GM12874 (cell line): Measurements from ENCODE around the gene SH2D3C.

Experiments
- TF ChIP-seq, protein P1 (sequence below): IDR thresholded peaks from 2 replicates; pipeline ENCODE4 v1.5.1; 2011; ENCODE audit warnings: low read depth, mild to moderate bottlenecking, control low read depth, low read length, moderate library complexity; ENCODE audit not compliant: insufficient read depth

SH2D3C gene

DNA sequence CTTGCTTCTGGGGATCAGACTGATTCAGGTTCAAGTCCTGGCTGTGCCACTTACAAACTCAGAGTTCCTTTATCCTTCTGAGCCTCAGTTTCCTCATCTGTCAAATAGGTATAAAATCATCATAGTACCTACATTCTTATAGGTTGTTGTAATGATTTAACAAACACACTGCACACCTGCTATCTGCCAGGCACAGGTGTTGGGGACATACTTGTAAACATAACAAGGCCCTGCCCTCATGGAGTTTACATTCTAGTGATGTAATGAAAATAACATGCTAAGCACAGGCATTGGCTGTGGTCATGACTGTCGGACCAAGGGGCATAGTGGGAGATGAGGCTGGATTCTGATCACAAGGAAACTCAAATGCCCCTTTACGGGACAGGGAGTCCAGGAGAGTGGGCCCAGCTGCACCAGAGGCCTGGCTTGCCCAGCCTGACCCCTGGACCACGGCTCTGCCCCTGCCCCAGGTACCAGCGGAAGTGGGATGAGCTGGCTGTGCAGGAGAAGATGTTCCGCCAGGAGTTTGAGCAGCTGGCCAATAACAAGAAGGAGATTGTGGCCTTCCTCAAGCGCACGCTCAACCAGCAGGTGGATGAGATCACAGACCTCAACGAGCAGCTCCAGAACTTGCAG, 69.4 kb downstream of the SH2D3C start:
- TF ChIP-seq, protein P1, sequence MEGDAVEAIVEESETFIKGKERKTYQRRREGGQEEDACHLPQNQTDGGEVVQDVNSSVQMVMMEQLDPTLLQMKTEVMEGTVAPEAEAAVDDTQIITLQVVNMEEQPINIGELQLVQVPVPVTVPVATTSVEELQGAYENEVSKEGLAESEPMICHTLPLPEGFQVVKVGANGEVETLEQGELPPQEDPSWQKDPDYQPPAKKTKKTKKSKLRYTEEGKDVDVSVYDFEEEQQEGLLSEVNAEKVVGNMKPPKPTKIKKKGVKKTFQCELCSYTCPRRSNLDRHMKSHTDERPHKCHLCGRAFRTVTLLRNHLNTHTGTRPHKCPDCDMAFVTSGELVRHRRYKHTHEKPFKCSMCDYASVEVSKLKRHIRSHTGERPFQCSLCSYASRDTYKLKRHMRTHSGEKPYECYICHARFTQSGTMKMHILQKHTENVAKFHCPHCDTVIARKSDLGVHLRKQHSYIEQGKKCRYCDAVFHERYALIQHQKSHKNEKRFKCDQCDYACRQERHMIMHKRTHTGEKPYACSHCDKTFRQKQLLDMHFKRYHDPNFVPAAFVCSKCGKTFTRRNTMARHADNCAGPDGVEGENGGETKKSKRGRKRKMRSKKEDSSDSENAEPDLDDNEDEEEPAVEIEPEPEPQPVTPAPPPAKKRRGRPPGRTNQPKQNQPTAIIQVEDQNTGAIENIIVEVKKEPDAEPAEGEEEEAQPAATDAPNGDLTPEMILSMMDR = no peak

DNA sequence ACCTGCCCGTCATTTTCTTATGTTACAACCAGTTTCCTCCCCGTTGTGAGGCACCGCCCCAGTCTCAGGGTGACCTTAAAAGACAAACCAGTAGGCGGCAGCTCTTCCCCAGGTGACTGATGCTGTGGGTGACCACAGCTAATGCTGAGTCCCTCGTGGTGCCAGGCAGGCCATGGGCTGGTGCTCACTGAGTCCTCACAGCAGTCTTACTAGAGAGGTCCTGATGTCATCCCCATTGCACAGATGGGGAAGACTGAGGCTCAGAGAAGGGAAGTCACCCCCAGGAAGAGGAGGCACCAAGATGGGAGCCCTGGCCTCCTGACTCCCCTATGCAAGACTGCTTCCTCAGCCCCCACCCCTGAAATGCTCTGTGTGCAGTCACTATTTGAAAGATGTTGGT, 70.7 kb downstream of the SH2D3C start:
- TF ChIP-seq, protein P1 = peak; percentile 29; the same call in 1 of the 2 replicates

DNA sequence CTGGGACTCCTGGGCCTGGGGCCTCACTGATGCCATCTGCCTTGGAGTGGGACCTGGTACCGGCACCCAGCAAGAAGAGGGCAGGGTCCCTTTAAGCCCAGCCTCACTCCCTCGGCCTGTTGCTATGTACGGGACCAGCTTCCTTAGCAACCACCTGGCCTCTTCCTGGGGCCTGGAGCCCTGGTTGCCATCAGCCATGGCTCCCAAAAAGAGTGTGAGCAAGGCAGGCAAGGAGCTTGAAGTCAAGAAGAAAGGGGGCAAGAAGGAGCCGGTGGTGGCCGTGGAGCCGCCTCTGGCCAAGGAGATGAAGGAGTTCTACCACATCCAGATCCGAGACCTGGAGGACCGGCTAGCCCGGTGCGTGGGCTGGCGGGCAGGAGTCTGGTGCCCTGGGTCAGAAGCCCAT, 71.6 kb downstream of the SH2D3C start, which contains the start of gene CFAP157:
TSS of gene CFAP157 (plus strand) at position 153 of the 406 bp plus-strand sequence. CDS start at position 197, 44 bp downstream.
- TF ChIP-seq, protein P1 = no peak

DNA sequence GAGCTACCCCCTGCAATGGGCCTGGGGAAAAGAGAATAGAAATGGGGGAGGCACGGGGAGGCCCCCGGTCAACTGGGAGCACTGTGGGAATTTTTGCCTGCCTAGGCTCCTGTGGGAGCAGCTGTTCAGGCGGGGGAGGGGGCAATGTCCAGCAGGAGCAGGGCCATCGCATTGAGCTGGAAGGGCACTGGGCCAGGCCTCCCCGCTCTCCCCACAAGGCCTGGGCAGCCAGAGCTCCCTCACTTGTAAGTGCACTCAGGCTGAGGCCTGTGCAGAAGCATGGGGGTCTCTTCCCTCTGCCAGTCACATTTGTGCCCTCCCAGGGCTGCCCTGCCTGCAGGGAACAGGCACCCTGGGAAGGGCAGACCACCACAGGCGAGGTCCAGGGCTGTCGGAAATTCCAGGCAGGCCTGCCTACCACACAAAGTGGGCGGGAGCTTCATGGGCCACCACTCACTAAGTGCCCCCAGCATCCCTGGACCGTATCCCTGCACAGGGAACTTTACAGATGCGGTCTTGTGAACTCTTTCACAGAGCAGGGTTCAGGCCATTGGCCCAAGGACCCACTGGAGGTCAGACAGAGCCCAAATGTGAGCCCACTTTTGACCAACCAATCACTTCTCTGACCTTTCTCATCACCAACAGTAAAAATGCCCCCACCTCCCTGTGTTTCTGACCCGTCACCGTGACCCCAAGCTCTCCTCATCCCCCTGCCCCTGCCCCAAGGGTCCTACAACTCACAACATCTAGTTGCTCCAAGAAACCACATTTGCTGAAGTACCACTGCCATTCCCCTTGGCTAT, 72.7 kb downstream of the SH2D3C start:
- TF ChIP-seq, protein P1 = no peak

DNA sequence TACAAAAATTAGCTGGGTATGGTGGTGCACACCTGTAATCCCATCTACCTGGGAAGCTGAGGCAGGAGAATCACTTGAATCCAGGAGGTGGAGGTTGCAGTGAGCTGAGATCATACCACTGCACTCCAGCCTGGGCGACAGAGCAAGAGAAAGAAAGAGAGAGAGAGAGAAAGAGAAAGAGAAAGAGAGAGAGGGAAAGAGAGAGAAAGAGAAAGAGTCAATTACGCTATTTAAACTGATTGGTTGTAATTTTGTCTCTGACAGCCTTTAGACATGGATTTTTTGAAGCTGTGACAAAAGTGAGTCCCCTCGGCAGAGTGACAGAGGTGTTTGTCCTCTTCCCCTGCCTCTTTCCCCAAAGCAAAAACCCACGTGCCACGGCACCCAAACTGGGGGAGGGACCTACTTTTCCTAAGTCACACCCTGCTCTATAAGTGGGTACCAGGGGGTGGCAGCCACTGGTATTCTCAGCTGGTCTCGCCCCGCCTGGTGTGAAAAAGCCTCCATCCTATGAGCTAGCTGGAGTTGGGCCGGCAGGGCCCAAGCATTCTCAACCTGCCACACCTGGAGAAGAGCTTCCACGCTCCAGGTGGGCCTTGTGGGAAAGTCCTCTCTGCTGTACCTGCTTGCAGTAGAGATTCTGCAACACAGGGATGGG, 75.0 kb downstream of the SH2D3C start:
- TF ChIP-seq, protein P1 = no peak

DNA sequence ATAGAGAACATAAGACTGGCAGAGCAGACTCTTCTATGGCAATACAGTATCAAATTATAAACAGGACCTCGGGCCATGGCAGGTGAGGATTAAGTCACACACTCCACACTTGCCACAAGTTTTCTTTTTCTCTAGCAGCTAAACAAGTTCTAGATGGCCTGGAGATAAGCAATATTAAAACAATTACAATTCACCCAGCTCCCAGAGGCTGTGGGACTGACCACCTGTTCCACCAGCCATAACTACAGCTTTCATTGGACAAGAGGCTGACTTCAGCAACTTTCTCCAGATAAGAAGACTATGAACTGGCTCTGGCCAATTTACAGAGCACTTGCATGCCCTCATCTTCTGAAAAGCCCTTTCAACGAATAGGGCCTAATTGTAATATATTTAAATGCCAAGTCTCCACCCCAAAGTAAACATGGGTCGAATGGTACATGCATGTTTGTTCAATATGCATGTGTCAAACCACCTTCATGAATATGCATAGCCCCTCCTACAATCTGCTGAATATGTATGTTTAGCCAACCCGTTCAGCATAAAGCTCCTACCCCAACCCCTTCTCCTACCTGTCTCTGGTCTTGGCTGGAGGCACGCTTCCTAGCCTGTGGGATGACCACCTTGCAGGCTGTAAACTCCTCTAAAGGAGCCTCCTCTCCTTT, 77.7 kb downstream of the SH2D3C start:
- TF ChIP-seq, protein P1 = no peak

DNA sequence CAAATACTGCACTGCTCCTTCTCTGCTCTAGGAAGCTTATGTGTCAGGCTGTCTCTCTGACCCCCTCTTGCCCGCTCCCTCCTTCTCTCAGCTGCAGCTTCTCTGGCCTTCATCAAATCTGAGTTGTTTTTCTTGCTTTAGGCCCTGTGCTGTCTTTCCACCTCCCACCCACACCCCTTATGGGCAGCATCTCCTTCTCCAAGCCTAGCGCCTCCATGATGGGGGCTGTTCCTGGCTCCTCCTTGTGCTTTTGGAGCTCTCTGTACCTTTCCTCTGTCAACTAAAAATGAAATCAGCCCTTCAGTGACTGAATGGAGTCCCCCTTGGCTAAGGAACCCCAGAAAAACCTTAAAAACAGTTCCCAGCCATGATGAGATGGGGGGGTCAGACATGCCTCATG, 78.3 kb downstream of the SH2D3C start:
- TF ChIP-seq, protein P1 = no peak
